K562 (cell line): ENCODE results near the gene GRXCR1. TPM values are rescaled to one million over a fixed set of nuclear protein-coding genes. Genes with fewer than 3 reads are reported as not detected.

Experiments
- ATAC-seq: fragments of 200-7000 bp; cut with Tn5 transposase; 3 replicates; pipeline ENCODE4 v1.9.1; 2020; ENCODE audit warnings: moderate library complexity
- BruUV-seq: library from RNA; stranded (reverse); fragments of 400-500 nt; replicated peaks from 2 replicates; lab custom pipeline; 2021; lab: Mats Ljungman, UMichigan
- CTCF ChIA-PET: fragments of 300-600 bp; formaldehyde crosslinking; extraction: SDS; loops from one replicate; lab custom pipeline; 2021; ENCODE audit warnings: low intra/inter-chr PET ratio; lab: Yijun Ruan, JAX
- POLR2A ChIA-PET: fragments of 300-600, 350-650 bp; sonication (Branson Sonifier 250); formaldehyde crosslinking; extraction: SDS; loops from one replicate; lab custom pipeline; 2021; ENCODE audit warnings: antibody characterized with exemption, inconsistent platforms; lab: Yijun Ruan, JAX
- DNase-seq, 4 experiments: peaks; one replicate each; pipeline versions ENCODE4 v3.0.0 to v3.0.0-alpha.2; 2011 to 2018; ENCODE audit warnings: low spot score in 3 of 4, mixed read lengths in 3 of 4; ENCODE audit errors: extremely low read depth in 1 of 4
- FAIRE-seq: peaks from 2 replicates; lab custom pipeline; 2011; peaks lifted over from hg19 to GRCh38; lab: Jason Lieb, UNC
- H2AFZ ChIP-seq: 2 replicates; pipeline ENCODE4 v1.6.0; 2011; ENCODE audit warnings: low read depth, low read length, control low read depth, inconsistent platforms
- H3K27ac ChIP-seq: fragments of 200-600 bp; 3 replicates; pipeline ENCODE4 v1.8.0; 2011; ENCODE audit warnings: low read depth, mild to moderate bottlenecking, control low read depth, inconsistent platforms, low read length, moderate library complexity, mixed read lengths; ENCODE audit errors: extremely low read depth
- H3K27me3 ChIP-seq, 2 experiments: fragments of 300-600 bp in 1 of 2; 2 replicates in 1 of 2; 3 replicates in 1 of 2; pipeline versions ENCODE4 v1.6.0 to v1.8.0; 2011; ENCODE audit warnings: inconsistent platforms in 2 of 2, low read length in 2 of 2, mild to moderate bottlenecking in 1 of 2, mixed read lengths in 1 of 2, moderate library complexity in 1 of 2; ENCODE audit not compliant: control insufficient read depth in 2 of 2, insufficient read depth in 2 of 2
- H3K36me3 ChIP-seq: fragments of 300-600 bp; 3 replicates; pipeline ENCODE4 v1.8.0; 2011; ENCODE audit warnings: mild to moderate bottlenecking, low read length, inconsistent platforms; ENCODE audit not compliant: control insufficient read depth, insufficient read depth
- H3K4me1 ChIP-seq, 2 experiments: fragments of 200-600 bp in 1 of 2; replicated peaks in 1 of 2; 2 replicates in 1 of 2; 3 replicates in 1 of 2; pipeline versions ENCODE4 v1.5.1 to v1.8.0; 2011; ENCODE audit warnings: inconsistent platforms in 2 of 2, low read length in 2 of 2, mild to moderate bottlenecking in 1 of 2, mixed read lengths in 1 of 2, moderate library complexity in 1 of 2; ENCODE audit not compliant: control insufficient read depth in 2 of 2, insufficient read depth in 2 of 2
- H3K4me2 ChIP-seq: 2 replicates; pipeline ENCODE4 v1.6.1; 2011; ENCODE audit warnings: low read length, control low read depth, inconsistent platforms, mixed read lengths; ENCODE audit not compliant: insufficient read depth
- H3K4me3 ChIP-seq: fragments of 200-600 bp; sonication (generic), shearing (Covaris generic); 2 replicates; pipeline ENCODE4 v1.5.1; 2016; ENCODE audit warnings: control low read depth, inconsistent platforms
- H3K79me2 ChIP-seq: fragments of 200-600 bp; 3 replicates; pipeline ENCODE4 v1.8.0; 2011; ENCODE audit warnings: low read length, inconsistent platforms; ENCODE audit not compliant: control insufficient read depth, insufficient read depth
- H3K9ac ChIP-seq, 2 experiments: 2 replicates each; pipeline versions ENCODE4 v1.6.0 to v1.6.1; 2011; ENCODE audit warnings: low read depth in 2 of 2, low read length in 2 of 2, control low read depth in 1 of 2, inconsistent platforms in 1 of 2, mild to moderate bottlenecking in 1 of 2, mixed read lengths in 1 of 2; ENCODE audit not compliant: insufficient read depth in 1 of 2
- H3K9me1 ChIP-seq: one replicate; pipeline ENCODE4 v1.6.0; 2011; ENCODE audit warnings: inconsistent platforms, mild to moderate bottlenecking, low read length, moderate library complexity; ENCODE audit not compliant: control insufficient read depth, insufficient read depth
- H3K9me3 ChIP-seq: replicated peaks from 2 replicates; pipeline ENCODE4 v1.5.1; 2011; ENCODE audit warnings: low read depth, low read length, inconsistent platforms; ENCODE audit not compliant: control insufficient read depth, insufficient read depth
- H4K20me1 ChIP-seq: replicated peaks from 2 replicates; pipeline ENCODE4 v1.6.1; 2011; ENCODE audit warnings: low read length, inconsistent platforms, mixed read lengths; ENCODE audit not compliant: control insufficient read depth, insufficient read depth
- CCNT2 ChIP-seq: IDR thresholded peaks from 2 replicates; pipeline ENCODE4 v1.6.1; 2011; ENCODE audit warnings: borderline replicate concordance, low read depth, mild to moderate bottlenecking, moderate library complexity, mixed read lengths, low read length; ENCODE audit not compliant: insufficient read length; ENCODE audit errors: extremely low read depth
- ESRRA ChIP-seq: fragments of 450-650 bp; IDR thresholded peaks from 2 replicates; pipeline ENCODE4 v1.6.1; 2014; ENCODE audit warnings: low read depth, mild to moderate bottlenecking, moderate library complexity, borderline replicate concordance
- IFI16 ChIP-seq: fragments of 250-450 bp; sonication (Bioruptor Pico); IDR thresholded peaks from 2 replicates; pipeline ENCODE4 v2.1.2; 2022; ENCODE audit warnings: mild to moderate bottlenecking, inconsistent platforms
- KHSRP ChIP-seq: fragments of 450-650 bp; IDR thresholded peaks from 2 replicates; pipeline ENCODE4 v1.6.1; 2017
- LARP7 ChIP-seq: fragments of 450-650 bp; IDR thresholded peaks from 2 replicates; pipeline ENCODE4 v1.6.1; 2016
- NRF1 ChIP-seq, 2 experiments: fragments of 450-650 bp; IDR thresholded peaks in 1 of 2; conservative IDR thresholded peaks in 1 of 2; 2 replicates each; pipeline ENCODE4 v1.6.1; 2014; ENCODE audit warnings: mild to moderate bottlenecking in 2 of 2
- SMARCA5 ChIP-seq: fragments of 450-650 bp; IDR thresholded peaks from 2 replicates; pipeline ENCODE4 v1.6.1; 2016
- SP1 ChIP-seq: sonication (generic); formaldehyde crosslinking; IDR thresholded peaks from 2 replicates; pipeline ENCODE4 v1.8.1; 2022; ENCODE audit warnings: mild to moderate bottlenecking, missing genetic modification reagents
- SP2 ChIP-seq: IDR thresholded peaks from 2 replicates; pipeline ENCODE4 v1.6.1; 2011; ENCODE audit warnings: mild to moderate bottlenecking, low read depth, low read length, moderate library complexity; ENCODE audit not compliant: poor library complexity, severe bottlenecking; ENCODE audit errors: extremely low read depth
- SRSF3 ChIP-seq: fragments of 200-400 bp; formaldehyde crosslinking; IDR thresholded peaks from 2 replicates; pipeline ENCODE4 v1.6.1; 2016; ENCODE audit warnings: mild to moderate bottlenecking, low read length, moderate library complexity; ENCODE audit not compliant: insufficient read depth
- ZBTB2 ChIP-seq: fragments of 450-650 bp; IDR thresholded peaks from 2 replicates; pipeline ENCODE4 v1.6.1; 2016; ENCODE audit warnings: antibody characterized with exemption
- ZC3H8 ChIP-seq: fragments of 450-650 bp; IDR thresholded peaks from 2 replicates; pipeline ENCODE4 v1.6.1; 2017
- ZNF316 ChIP-seq: fragments of 450-650 bp; IDR thresholded peaks from 2 replicates; pipeline ENCODE4 v1.6.1; 2016
- ZNF398 ChIP-seq: fragments of 250-450 bp; sonication (Bioruptor Pico); IDR thresholded peaks from 2 replicates; pipeline ENCODE4 v1.8.0; 2021; ENCODE audit warnings: moderate library complexity, mild to moderate bottlenecking, inconsistent platforms
- ZNF586 ChIP-seq: fragments of 450-650 bp; formaldehyde crosslinking; conservative IDR thresholded peaks from 2 replicates; pipeline ENCODE4 v1.4.0; 2020; ENCODE audit warnings: mild to moderate bottlenecking, moderate library complexity
- WGBS: fragments of 100-300 bp; shearing (Covaris generic); methylation state at CpG from one replicate; pipeline ENCODE4 v1.1.6; 2016; ENCODE audit warnings: low coverage, mixed read lengths; ENCODE audit not compliant: insufficient coverage; ENCODE audit errors: missing lambda C conversion rate; 5-methylcytosine and 5-hydroxymethylcytosine counted together
- in situ Hi-C: fragments of 300-500 bp; cut with MboI; formaldehyde crosslinking; loops from 4 replicates; pipeline ENCODE4 v1.15.0; 2018; ENCODE audit warnings: inconsistent platforms, mixed read lengths
- intact Hi-C: fragments of 100-400 bp; cut with micrococcal nuclease; formaldehyde crosslinking; loops from 2 replicates; pipeline ENCODE4 v1.14.2; 2022
- polyA plus RNA-seq, 8 experiments: library from polyadenylated mRNA; depleted of rRNA in 4 of 8; stranded (reverse) in 5 of 8; unstranded in 3 of 8; fragments of >200 nt; fragmentation: Nextera tagmentation in 2 of 8; fragmentation: Illumina TruSeq in 1 of 8; extraction: Ambion mirVana in 2 of 8; extraction: Trizol in 1 of 8; gene quantifications; 2 replicates each; pipeline versions ENCODE4 v1.2.1 to v1.2.3, GENCODE V29; 2011 to 2014; ENCODE audit warnings: inconsistent platforms in 1 of 8, missing spikeins in 1 of 8
- total RNA-seq, 7 experiments: library from RNA; depleted of rRNA in 6 of 7; stranded (reverse); fragments of >200 nt in 6 of 7; fragmentation: Illumina TruSeq in 2 of 7; extraction: Trizol in 2 of 7; gene quantifications; 2 replicates each; pipeline versions ENCODE4 v1.2.1 to v1.2.3, GENCODE V29; 2011 to 2021; ENCODE audit warnings: low replicate concordance in 1 of 7

The GRXCR1 gene
- total and polyA plus RNA-seq, 9 of the 15 experiments (the other 6 are each of a cell fraction or from before 2014, with no cell fraction given) = not detected

- TF ChIP-seq ZNF398 (CRISPR knock-in tag) (no peak), ESRRA (no peak)
These were observed 11.3 kb upstream of the GRXCR1 start (continued) for GRCh38 chr4:42881253-42881652.

- H3K36me3 ChIP-seq = no peaks in the 10 kb centered on the region
- POLR2A ChIA-PET = no interaction called here
- CTCF ChIA-PET = no interaction called here
- BruUV-seq = no TSS peak
- no peak overlapping the region for H3K9ac ChIP-seq
- no peaks in the 10 kb centered on the region for H3K9me1 ChIP-seq
- H3K79me2 ChIP-seq = no peaks in the 10 kb centered on the region
- ATAC-seq (no peak), FAIRE-seq (no peak)
- no peaks in the 10 kb centered on the region for H3K4me1 ChIP-seq
- no peaks in the 10 kb centered on the region for H3K9me3 ChIP-seq
- H4K20me1 ChIP-seq = no peaks in the 10 kb centered on the region
- H3K4me3 ChIP-seq = no peak overlapping the region
- in situ Hi-C loops = no loop called here
- H3K4me2 ChIP-seq = no peak overlapping the region
- no peak for TF ChIP-seq KHSRP
- TF ChIP-seq LARP7 = no peak
- no peak for TF ChIP-seq SP1 (CRISPR knock-in tag)
- no peak for TF ChIP-seq SP2
- TF ChIP-seq ZNF586 (CRISPR knock-in tag) = no peak
- no peak for TF ChIP-seq IFI16
- TF ChIP-seq NRF1 (conservative IDR thresholded peaks at IDR 0.05 in 1 of 2, IDR thresholded peaks at IDR 0.05 in 1 of 2) = no peak
- TF ChIP-seq SMARCA5 = no peak
- TF ChIP-seq ZC3H8 = no peak
- TF ChIP-seq SRSF3 = no peak
- no peak for TF ChIP-seq ZNF316
- TF ChIP-seq ZBTB2 = no peak
- no peak for TF ChIP-seq CCNT2
- TF ChIP-seq, all 486 proteins: peak for 0
- Histone ChIP-seq H3K27ac (no peak overlapping the region), H3K27me3 (no peaks in the 10 kb centered on the region), H2AFZ (no peak overlapping the region)
- 0% methylated on average over 2 of the region's 2 CpGs for WGBS
- intact Hi-C loops = no loop called here
- DNase-seq = no peak
These were observed 869 bp upstream of the GRXCR1 start for GRCh38 chr4:42891644-42892043.
